ENCODE measurements around the gene FBXO22. TPM values are rescaled to one million over a fixed set of nuclear protein-coding genes. Genes with fewer than 3 reads are reported as not detected.
A peak's percentile ranks its signal among the peaks of the same experiment; 100 is the strongest.
"Not testable (repeated sequence)": the region's sequence is repeated elsewhere in the genome, so short reads cannot be mapped to it uniquely, and the experiment has no call there.

Gene FBXO22
- total RNA-seq, 1 donor from 2014 or later, result 19.0 TPM

DNA sequence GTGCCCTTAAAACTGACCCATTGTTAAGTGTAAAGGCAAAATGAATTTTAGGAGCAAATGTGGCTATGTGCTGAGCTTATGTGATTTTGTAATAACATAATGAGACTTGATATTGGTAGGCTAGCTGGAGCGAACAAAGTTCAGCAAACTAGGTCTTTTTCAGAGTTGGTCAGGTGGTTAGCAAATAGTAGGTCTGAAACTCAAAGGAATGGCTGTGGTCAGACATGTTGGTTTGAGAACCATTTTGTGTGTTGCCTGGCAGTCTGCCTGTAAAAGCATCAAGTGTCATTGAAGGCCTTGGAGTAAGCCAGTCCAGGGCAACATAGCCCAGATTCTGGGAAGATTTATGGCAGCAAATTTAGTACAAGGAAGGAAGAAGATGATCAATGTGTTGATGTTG is 16.4 kb downstream of the FBXO22 start:
- no peak for DNase-seq

- DNase-seq, result peak; percentile 53
Measured at GRCh38 chr15:75921732-75922703, 18.3 kb downstream of the FBXO22 start.

GRCh38 chr15:75923756-75924155 is 20.1 kb downstream of the FBXO22 start:
- DNase-seq, result no peak

GRCh38 chr15:75924576-75924975 is 20.9 kb downstream of the FBXO22 start:
- no peak for DNase-seq

DNA sequence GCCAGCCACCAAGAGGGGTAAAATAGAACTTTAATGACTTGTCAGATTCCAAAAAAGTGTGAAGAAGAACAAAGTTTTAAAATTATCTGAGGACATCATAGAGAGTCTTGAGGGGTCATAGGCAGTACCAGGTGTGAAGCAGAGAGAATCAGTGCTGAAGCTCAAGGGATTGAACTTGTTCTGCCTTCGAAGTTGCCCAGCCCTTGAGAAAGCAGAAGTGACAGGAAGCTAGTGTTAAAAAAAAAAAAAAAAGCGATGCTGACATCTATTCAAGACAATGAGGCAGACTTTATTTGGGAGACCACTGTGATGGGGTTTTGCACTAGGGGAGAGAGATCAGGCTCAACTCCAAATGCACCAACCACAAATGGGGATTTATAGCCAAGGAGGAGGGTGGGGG is 21.8 kb downstream of the FBXO22 start:
- no peak for DNase-seq

- DNase-seq, result no peak
Measured at GRCh38 chr15:75926931-75927330, 23.3 kb downstream of the FBXO22 start.

GRCh38 chr15:75927601-75928000 is 23.9 kb downstream of the FBXO22 start:
- no peak for DNase-seq

- DNase-seq, result peak; percentile 26
Measured at GRCh38 chr15:75928680-75929608, 25.3 kb downstream of the FBXO22 start.

GRCh38 chr15:75929799-75930565 is 26.3 kb downstream of the FBXO22 start:
- DNase-seq, result no peak

DNA sequence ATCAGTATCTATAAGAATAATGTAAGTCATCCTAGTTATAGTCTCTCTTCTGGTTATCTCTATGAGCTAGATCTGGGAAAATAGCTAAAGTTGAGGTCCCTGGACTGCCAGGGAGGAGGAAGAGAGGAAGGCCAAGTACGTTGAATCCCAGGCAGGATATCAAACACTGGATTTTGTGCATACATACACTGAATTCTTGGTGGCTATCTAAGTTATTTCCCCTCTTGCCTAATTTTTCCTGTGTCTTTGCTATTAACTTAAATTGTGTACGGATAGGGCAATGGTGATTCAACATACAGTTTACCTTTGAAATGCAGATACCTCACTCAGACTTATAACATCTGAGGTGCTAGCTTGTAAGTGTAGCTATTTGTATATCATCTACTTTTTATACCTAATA is 27.2 kb downstream of the FBXO22 start:
- DNase-seq, result no peak

DNA sequence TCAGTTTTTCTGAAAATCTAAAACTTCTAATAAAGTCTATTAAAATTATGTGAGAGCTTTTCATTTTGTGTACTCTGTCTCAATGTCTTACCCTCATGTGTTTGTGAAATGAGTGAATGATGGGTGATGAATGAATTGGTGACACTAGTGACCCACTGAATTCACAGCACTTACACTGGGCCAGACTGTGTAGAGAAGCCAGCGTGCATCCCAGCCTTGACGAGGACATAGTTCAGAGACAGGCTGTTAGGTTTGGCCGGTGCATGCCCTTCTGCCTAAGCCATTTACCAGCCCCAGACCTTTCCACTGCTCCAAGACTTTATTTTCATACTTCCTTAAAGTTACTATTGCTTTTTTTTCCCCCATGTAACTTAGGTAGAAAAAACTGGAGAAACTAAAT is 38.8 kb downstream of the FBXO22 start:
- DNase-seq, result no peak

- DNase-seq, result no peak
Measured at GRCh38 chr15:75943246-75943645, 39.6 kb downstream of the FBXO22 start.

- DNase-seq, result no peak
Measured at GRCh38 chr15:75943713-75944215, 40.1 kb downstream of the FBXO22 start.

GRCh38 chr15:75945953-75946352 is 42.3 kb downstream of the FBXO22 start:
- no peak for DNase-seq

DNA sequence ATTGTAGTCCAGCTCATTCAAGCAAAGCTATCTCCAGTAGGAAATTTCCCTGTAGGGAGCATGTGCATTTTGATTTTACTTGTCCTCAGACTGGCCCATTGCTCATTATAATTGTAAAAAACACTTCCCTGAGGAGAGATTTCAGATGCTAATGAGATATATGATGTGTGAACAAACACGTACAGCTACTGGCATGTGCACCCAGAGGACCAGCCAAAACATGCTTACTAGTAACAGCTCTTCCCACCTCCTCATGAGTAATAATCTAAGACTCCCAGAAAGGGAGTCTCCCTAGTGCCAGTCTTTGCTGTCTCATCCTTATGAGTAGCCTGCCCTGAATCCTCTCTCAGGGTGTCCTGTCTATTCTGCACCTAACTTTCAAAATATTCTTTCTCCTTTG is 43.4 kb downstream of the FBXO22 start:
- DNase-seq, result no peak

- DNase-seq, result no peak
Measured at GRCh38 chr15:75948761-75949296, 45.2 kb downstream of the FBXO22 start.

DNA sequence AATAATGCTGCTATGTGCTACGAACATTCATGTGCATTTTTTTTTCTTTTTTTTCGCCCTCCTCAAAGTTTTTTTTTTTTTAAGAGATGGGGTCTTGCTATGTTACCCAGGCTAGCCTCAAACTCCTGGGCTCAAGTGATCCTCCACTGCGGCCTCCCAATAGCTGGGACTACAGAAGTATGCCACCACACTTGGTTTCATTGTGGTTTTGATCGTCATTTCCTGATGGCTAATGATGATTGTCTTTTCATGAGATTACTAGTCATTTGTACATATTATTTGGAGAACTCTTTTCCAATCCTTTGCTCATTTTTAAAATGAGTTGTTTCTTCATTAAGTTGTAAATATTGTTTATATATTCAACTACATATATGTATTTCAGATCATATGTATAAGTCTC is 48.8 kb downstream of the FBXO22 start:
- no peak for DNase-seq

DNA sequence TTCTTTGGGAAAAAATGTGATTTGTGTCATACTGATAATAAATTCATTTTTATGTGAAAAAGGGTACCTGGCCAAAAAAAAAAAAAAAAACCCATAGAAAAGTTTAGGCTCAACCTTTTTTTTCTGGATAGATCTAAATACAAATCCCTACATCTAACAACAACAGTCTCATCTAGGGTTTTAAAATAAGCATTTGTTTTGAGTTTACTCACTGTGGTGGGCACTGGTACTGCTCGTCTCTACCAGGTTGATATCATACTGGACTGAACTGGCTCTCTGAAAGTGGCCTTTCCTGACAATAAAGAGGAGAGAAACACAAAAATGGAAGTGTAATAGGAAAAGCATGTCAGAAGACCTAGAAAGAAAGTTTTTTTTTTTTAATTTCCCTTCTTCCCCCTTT is 52.0 kb downstream of the FBXO22 start:
- no peak for DNase-seq

GRCh38 chr15:75961331-75961730 is 57.7 kb downstream of the FBXO22 start:
- no peak for DNase-seq

- no peak for DNase-seq
Measured at GRCh38 chr15:75966073-75966472, 62.4 kb downstream of the FBXO22 start.

- DNase-seq, result not testable (repeated sequence)
Measured at GRCh38 chr15:75976766-75977165, 73.1 kb downstream of the FBXO22 start.
